ENCODE data around the gene PIAS1.
"Not testable (repeated sequence)": the region's sequence is repeated elsewhere in the genome, so short reads cannot be mapped to it uniquely, and the experiment has no call there.

The PIAS1 gene

DNA sequence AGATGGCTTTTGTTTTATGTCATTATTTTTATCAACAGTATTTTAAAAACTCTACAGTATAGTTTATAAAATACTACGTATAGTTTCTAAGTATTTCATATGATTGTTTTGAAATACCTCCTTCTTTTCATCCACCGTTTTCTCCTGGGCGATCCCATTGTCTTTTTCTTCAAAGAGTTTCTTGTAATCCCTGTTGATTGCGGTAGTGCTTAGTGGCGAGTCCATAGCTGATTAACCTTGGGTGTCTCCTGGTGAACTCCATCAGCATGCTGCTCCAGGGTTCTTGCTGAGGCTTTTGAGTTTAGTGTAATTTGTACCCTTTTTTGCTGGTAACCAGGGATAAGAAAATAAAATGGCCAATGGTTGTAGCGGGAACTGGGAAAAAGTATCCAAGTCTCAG lies 3.6 kb downstream of the PIAS1 start:
- Histone ChIP-seq H3K4me1 (ENCODE audit: low read length) (peaks cover 18% of the 10 kb centered on the region), H3K9ac (ENCODE audit: low read length) (no peak overlapping the region), H3K27me3 (ENCODE audit: low read depth, low read length) (no peaks in the 10 kb centered on the region), H3K4me3 (ENCODE audit: low read length) (no peak overlapping the region), H3K79me2 (ENCODE audit: low read length) (peaks cover 86% of the 10 kb centered on the region), H4K20me1 (ENCODE audit: insufficient read depth, low read length) (peaks cover 77% of the 10 kb centered on the region), H3K4me2 (ENCODE audit: low read length) (no peak overlapping the region), H3K36me3 (replicated peaks; ENCODE audit: low read depth, low read length) (peaks cover 14% of the 10 kb centered on the region), H2AFZ (ENCODE audit: low read depth, low read length) (no peak overlapping the region), H3K27ac (ENCODE audit: low read length) (no peak overlapping the region), H3K9me3 (ENCODE audit: insufficient read depth, low read length) (no peaks in the 10 kb centered on the region)
- TF ChIP-seq CTCF (IDR thresholded peaks at IDR 0.05; ENCODE audit: low read depth, low read length) = no peak
- TF ChIP-seq EZH2phosphoT487 (IDR thresholded peaks at IDR 0.05; ENCODE audit: low read depth) = no peak

DNA sequence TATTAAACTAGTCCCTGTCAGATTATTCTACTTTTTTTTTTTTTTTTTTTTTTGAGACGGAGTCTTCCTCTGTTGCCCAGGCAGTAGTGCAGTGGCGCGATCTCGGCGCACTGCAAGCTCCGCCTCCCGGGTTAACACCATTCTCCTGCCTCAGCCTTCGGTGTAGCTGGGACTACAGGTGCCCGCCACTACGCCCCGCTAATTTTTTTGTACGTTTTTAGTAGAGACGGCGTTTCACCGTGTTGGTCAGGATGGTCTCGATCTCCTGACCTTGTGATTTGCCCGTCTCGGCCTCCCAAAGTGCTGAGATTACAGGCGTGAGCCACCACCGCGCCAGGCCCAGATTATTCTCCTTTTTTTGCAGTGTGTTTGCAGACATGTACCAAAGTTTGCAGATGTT lies 4.9 kb downstream of the PIAS1 start:
- peaks cover 98% of the 10 kb centered on the region for H3K79me2 ChIP-seq (ENCODE audit: low read length)
- not testable (repeated sequence) for H2AFZ ChIP-seq (ENCODE audit: low read depth, low read length); H3K27me3 ChIP-seq (ENCODE audit: low read depth, low read length); H3K27ac ChIP-seq (ENCODE audit: low read length); H3K9me3 ChIP-seq (ENCODE audit: insufficient read depth, low read length); H3K4me3 ChIP-seq (ENCODE audit: low read length); H3K9ac ChIP-seq (ENCODE audit: low read length); H3K4me2 ChIP-seq (ENCODE audit: low read length)
- H4K20me1 ChIP-seq (ENCODE audit: insufficient read depth, low read length) = peaks cover 87% of the 10 kb centered on the region
- H3K36me3 ChIP-seq (replicated peaks; ENCODE audit: low read depth, low read length) = peaks cover 14% of the 10 kb centered on the region
- H3K4me1 ChIP-seq (ENCODE audit: low read length) = peaks cover 12% of the 10 kb centered on the region

GRCh38 chr15:68059630-68060029 lies 5.5 kb downstream of the PIAS1 start:
- H4K20me1 ChIP-seq (ENCODE audit: insufficient read depth, low read length) = peaks cover 93% of the 10 kb centered on the region
- H3K27me3 ChIP-seq (ENCODE audit: low read depth, low read length) = no peaks in the 10 kb centered on the region
- no peaks in the 10 kb centered on the region for H3K9me3 ChIP-seq (ENCODE audit: insufficient read depth, low read length)
- H3K9ac ChIP-seq (ENCODE audit: low read length) = no peak overlapping the region
- H3K79me2 ChIP-seq (ENCODE audit: low read length) = peaks cover 100% of the 10 kb centered on the region
- TF ChIP-seq CTCF (IDR thresholded peaks at IDR 0.05; ENCODE audit: low read depth, low read length) = no peak
- H3K36me3 ChIP-seq (replicated peaks; ENCODE audit: low read depth, low read length) = peaks cover 14% of the 10 kb centered on the region
- no peak overlapping the region for H3K4me3 ChIP-seq (ENCODE audit: low read length)
- no peak overlapping the region for H3K4me2 ChIP-seq (ENCODE audit: low read length)
- no peak overlapping the region for H3K27ac ChIP-seq (ENCODE audit: low read length)
- peaks cover 12% of the 10 kb centered on the region for H3K4me1 ChIP-seq (ENCODE audit: low read length)
- H2AFZ ChIP-seq (ENCODE audit: low read depth, low read length) = no peak overlapping the region

DNA sequence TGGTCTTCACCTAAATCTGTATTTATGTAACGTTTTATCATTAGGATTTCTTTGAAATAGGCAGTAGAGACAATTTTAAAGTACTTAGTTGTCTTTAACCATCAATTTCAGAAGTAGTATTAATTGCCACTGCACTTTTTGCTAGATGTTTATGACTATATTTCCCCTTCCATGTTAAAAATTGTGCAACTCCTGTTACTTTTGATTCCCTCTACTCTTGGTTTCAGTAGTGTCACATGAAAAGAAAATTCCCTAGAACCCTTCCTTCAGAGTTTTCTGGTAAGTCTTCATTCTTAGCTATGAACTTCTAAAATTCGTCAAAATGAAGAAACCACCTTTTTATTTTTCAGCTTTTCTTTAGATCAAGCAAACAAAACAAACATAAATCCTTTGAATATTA lies 7.1 kb downstream of the PIAS1 start:
- no peaks in the 10 kb centered on the region for H3K27me3 ChIP-seq (ENCODE audit: low read depth, low read length)
- no peak overlapping the region for H3K4me2 ChIP-seq (ENCODE audit: low read length)
- no peak overlapping the region for H3K27ac ChIP-seq (ENCODE audit: low read length)
- H3K36me3 ChIP-seq (replicated peaks; ENCODE audit: low read depth, low read length) = peaks cover 12% of the 10 kb centered on the region
- H3K9me3 ChIP-seq (ENCODE audit: insufficient read depth, low read length) = no peaks in the 10 kb centered on the region
- no peak overlapping the region for H2AFZ ChIP-seq (ENCODE audit: low read depth, low read length)
- TF ChIP-seq CTCF (IDR thresholded peaks at IDR 0.05; ENCODE audit: low read depth, low read length) (no peak), EZH2phosphoT487 (IDR thresholded peaks at IDR 0.05; ENCODE audit: low read depth) (no peak)
- peaks cover 100% of the 10 kb centered on the region for H3K79me2 ChIP-seq (ENCODE audit: low read length)
- H3K9ac ChIP-seq (ENCODE audit: low read length) = no peak overlapping the region
- H3K4me1 ChIP-seq (ENCODE audit: low read length) = peaks cover 6% of the 10 kb centered on the region
- no peak overlapping the region for H3K4me3 ChIP-seq (ENCODE audit: low read length)
- peaks cover 93% of the 10 kb centered on the region for H4K20me1 ChIP-seq (ENCODE audit: insufficient read depth, low read length)

- no peaks in the 10 kb centered on the region for H3K9me3 ChIP-seq (ENCODE audit: insufficient read depth, low read length)
- H3K27ac ChIP-seq (ENCODE audit: low read length) = no peak overlapping the region
- no peak for TF ChIP-seq CTCF (IDR thresholded peaks at IDR 0.05; ENCODE audit: low read depth, low read length)
- no peak for TF ChIP-seq EZH2phosphoT487 (IDR thresholded peaks at IDR 0.05; ENCODE audit: low read depth)
- H3K79me2 ChIP-seq (ENCODE audit: low read length) = peaks cover 100% of the 10 kb centered on the region
- no peak overlapping the region for H3K4me3 ChIP-seq (ENCODE audit: low read length)
- H3K9ac ChIP-seq (ENCODE audit: low read length) = no peak overlapping the region
- H3K4me2 ChIP-seq (ENCODE audit: low read length) = no peak overlapping the region
- peaks cover 2% of the 10 kb centered on the region; the same call in 1 of the 2 replicates for H3K4me1 ChIP-seq (ENCODE audit: low read length)
- H3K36me3 ChIP-seq (replicated peaks; ENCODE audit: low read depth, low read length) = peaks cover 14% of the 10 kb centered on the region
- H3K27me3 ChIP-seq (ENCODE audit: low read depth, low read length) = no peaks in the 10 kb centered on the region
- no peak overlapping the region for H2AFZ ChIP-seq (ENCODE audit: low read depth, low read length)
- H4K20me1 ChIP-seq (ENCODE audit: insufficient read depth, low read length) = peaks cover 93% of the 10 kb centered on the region
Measured at GRCh38 chr15:68061602-68062001, 7.5 kb downstream of the PIAS1 start.
